HepG2 (cell line): ENCODE data around the gene P2RY2. TPM values are rescaled to one million over a fixed set of nuclear protein-coding genes. Genes with fewer than 3 reads are reported as not detected.

Experiments used
- CC2D1A ChIP-seq: sonication (generic); formaldehyde crosslinking; IDR thresholded peaks from 2 replicates; pipeline ENCODE4 v1.8.1; 2023; ENCODE audit warnings: mild to moderate bottlenecking, missing genetic modification reagents
- EP300 ChIP-seq, 3 experiments: sonication (generic) in 1 of 3; formaldehyde crosslinking in 1 of 3; IDR thresholded peaks; 2 replicates each; pipeline versions ENCODE4 v1.5.1 to v1.6.1; 2011 to 2020; ENCODE audit warnings: low read depth in 2 of 3, low read length in 2 of 3, borderline replicate concordance in 1 of 3, improper control_type of control experiment in 1 of 3, mild to moderate bottlenecking in 1 of 3, missing genetic modification reagents in 1 of 3, moderate library complexity in 1 of 3
- FOXA3 ChIP-seq: IDR thresholded peaks from 2 replicates; pipeline ENCODE4 v1.6.1; 2016; ENCODE audit warnings: missing genetic modification reagents, missing compliant biosample characterization
- GATA4 ChIP-seq: sonication (generic); IDR thresholded peaks from 2 replicates; pipeline ENCODE4 v1.6.1; 2016; ENCODE audit warnings: antibody characterized with exemption, low read depth, borderline replicate concordance
- HNRNPK ChIP-seq: fragments of 200-400 bp; formaldehyde crosslinking; IDR thresholded peaks from 2 replicates; pipeline ENCODE4 v1.6.1; 2018; ENCODE audit warnings: low read length, low read depth, moderate library complexity, mild to moderate bottlenecking; ENCODE audit not compliant: poor library complexity, severe bottlenecking
- KAT8 ChIP-seq: IDR thresholded peaks from 2 replicates; pipeline ENCODE4 v1.6.1; 2016; ENCODE audit warnings: missing genetic modification reagents, missing compliant biosample characterization
- MED1 ChIP-seq: sonication (generic); formaldehyde crosslinking; IDR thresholded peaks from 2 replicates; pipeline ENCODE4 v1.4.0; 2020; ENCODE audit warnings: missing genetic modification reagents
- MIXL1 ChIP-seq: IDR thresholded peaks from 2 replicates; pipeline ENCODE4 v1.6.1; 2016
- NCOR1 ChIP-seq: fragments of 200-600 bp; sonication (generic); IDR thresholded peaks from 2 replicates; pipeline ENCODE4 v1.7.0; 2017; ENCODE audit warnings: antibody characterized with exemption, low read length, borderline replicate concordance
- PPARG ChIP-seq: conservative IDR thresholded peaks from 2 replicates; pipeline ENCODE4 v1.6.1; 2016; ENCODE audit warnings: missing biosample characterization, missing genetic modification reagents
- RAD21 ChIP-seq: fragments of 450-650 bp; formaldehyde crosslinking; IDR thresholded peaks from 2 replicates; pipeline ENCODE4 v1.5.0; 2020; ENCODE audit warnings: mild to moderate bottlenecking
- SOX5 ChIP-seq: IDR thresholded peaks from 2 replicates; pipeline ENCODE4 v1.6.1; 2016; ENCODE audit warnings: borderline replicate concordance
- ZNF12 ChIP-seq: sonication (generic); formaldehyde crosslinking; IDR thresholded peaks from 2 replicates; pipeline ENCODE4 v1.5.0; 2020; ENCODE audit warnings: missing genetic modification reagents
- ZNF530 ChIP-seq: sonication (generic); formaldehyde crosslinking; IDR thresholded peaks from 2 replicates; pipeline ENCODE4 v1.5.0; 2020; ENCODE audit warnings: low read depth, mild to moderate bottlenecking, missing genetic modification reagents
- ZNF772 ChIP-seq: sonication (generic); formaldehyde crosslinking; IDR thresholded peaks from 2 replicates; pipeline ENCODE4 v1.5.0; 2020; ENCODE audit warnings: mild to moderate bottlenecking, missing genetic modification reagents
- polyA plus RNA-seq, 8 experiments: library from polyadenylated mRNA; depleted of rRNA in 3 of 8; stranded (reverse) in 7 of 8; unstranded in 1 of 8; fragments of >200 nt; fragmentation: Illumina TruSeq in 4 of 8; extraction: Trizol in 4 of 8; gene quantifications; 2 replicates each; pipeline versions ENCODE4 v1.2.1 to v1.2.3, GENCODE V29; 2011 to 2016; ENCODE audit warnings: low read depth in 4 of 8, missing spikeins in 1 of 8, mixed read lengths in 1 of 8; ENCODE audit not compliant: insufficient read depth in 1 of 8
- total RNA-seq, 5 experiments: library from RNA; depleted of rRNA; stranded (reverse); fragments of >200 nt; fragmentation: Illumina TruSeq; extraction: Trizol; gene quantifications; 2 replicates each; pipeline ENCODE4 v1.2.3, GENCODE V29; 2016; ENCODE audit warnings: low read depth in 1 of 5
- TF ChIP-seq, protein P1 (sequence below): IDR thresholded peaks from 2 replicates; pipeline ENCODE4 v1.6.1; 2012; ENCODE audit warnings: low read depth, low read length, improper control_type of control experiment
- TF ChIP-seq, protein P2 (sequence below), 2 experiments: sonication (generic) in 1 of 2; formaldehyde crosslinking in 1 of 2; IDR thresholded peaks; 2 replicates each; pipeline versions ENCODE4 v1.4.0 to v1.6.1; 2018 to 2020; ENCODE audit warnings: missing genetic modification reagents in 2 of 2, borderline replicate concordance in 1 of 2, low read depth in 1 of 2, mild to moderate bottlenecking in 1 of 2, missing biosample characterization in 1 of 2
- TF ChIP-seq, protein P3 (sequence below): sonication (generic); formaldehyde crosslinking; IDR thresholded peaks from 2 replicates; pipeline ENCODE4 v1.4.0; 2020; ENCODE audit warnings: missing genetic modification reagents
- TF ChIP-seq, protein P4 (sequence below): sonication (generic); IDR thresholded peaks from 2 replicates; pipeline ENCODE4 v1.6.1; 2016; ENCODE audit warnings: low read depth, borderline replicate concordance
- TF ChIP-seq, protein P5 (sequence below): sonication (generic); formaldehyde crosslinking; IDR thresholded peaks from 2 replicates; pipeline ENCODE4 v1.4.0; 2020; ENCODE audit warnings: missing genetic modification reagents, mild to moderate bottlenecking, borderline replicate concordance

P2RY2 gene
- total and polyA plus RNA-seq, 2 of the 13 experiments (the other 11 are each of a cell fraction or from before 2014, with no cell fraction given), result 0.95 to 3.1 TPM

DNA sequence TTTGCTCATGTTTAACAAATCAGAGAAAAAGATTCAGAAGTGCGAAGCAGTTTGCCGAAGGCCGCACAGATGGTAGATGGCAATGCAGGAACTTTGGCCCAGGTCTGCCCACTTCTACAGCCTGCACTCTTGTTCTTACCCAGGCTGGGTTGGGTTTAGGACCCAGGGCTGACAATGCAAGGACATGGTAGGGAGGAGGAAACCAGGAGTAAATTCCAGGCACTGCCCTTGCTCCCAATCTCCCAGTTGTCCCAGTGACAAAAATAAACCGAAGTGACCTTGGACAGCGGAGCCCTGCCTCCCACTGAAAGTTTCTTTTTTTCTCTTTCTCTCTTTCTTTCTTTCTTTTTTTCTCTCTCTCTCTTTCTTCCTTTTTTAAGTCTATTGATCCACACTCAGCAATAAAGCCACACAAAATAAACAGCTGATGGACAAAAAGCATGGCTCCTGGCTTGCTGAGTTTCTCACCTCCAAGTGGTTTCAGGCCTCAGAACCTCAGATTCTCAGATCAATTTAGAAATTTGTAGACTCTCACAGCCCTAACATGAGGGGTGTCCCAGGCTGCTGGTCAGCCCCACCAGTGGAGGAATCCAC is 42.4 kb upstream of the P2RY2 start (continued):
- TF ChIP-seq, protein P1, sequence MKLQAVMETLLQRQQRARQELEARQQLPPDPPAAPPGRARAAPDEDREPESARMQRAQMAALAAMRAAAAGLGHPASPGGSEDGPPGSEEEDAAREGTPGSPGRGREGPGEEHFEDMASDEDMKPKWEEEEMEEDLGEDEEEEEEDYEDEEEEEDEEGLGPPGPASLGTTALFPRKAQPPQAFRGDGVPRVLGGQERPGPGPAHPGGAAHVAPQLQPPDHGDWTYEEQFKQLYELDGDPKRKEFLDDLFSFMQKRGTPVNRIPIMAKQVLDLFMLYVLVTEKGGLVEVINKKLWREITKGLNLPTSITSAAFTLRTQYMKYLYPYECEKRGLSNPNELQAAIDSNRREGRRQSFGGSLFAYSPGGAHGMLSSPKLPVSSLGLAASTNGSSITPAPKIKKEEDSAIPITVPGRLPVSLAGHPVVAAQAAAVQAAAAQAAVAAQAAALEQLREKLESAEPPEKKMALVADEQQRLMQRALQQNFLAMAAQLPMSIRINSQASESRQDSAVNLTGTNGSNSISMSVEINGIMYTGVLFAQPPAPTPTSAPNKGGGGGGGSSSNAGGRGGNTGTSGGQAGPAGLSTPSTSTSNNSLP, result peak; percentile 19; the same call in 1 of the 2 replicates
- peak; percentile 65 for TF ChIP-seq MED1 (CRISPR knock-in tag)
- TF ChIP-seq SOX5 (CRISPR knock-in tag), result peak; percentile 66; the same call in 1 of the 2 replicates
- peak; percentile 10; the same call in 1 of the 2 replicates for TF ChIP-seq RAD21 (CRISPR knock-in tag)
- 0 out of 2 replicates have a peak, but pooled peaks have one; percentile 48 for TF ChIP-seq KAT8 (CRISPR knock-in tag)
- TF ChIP-seq, protein P2, sequence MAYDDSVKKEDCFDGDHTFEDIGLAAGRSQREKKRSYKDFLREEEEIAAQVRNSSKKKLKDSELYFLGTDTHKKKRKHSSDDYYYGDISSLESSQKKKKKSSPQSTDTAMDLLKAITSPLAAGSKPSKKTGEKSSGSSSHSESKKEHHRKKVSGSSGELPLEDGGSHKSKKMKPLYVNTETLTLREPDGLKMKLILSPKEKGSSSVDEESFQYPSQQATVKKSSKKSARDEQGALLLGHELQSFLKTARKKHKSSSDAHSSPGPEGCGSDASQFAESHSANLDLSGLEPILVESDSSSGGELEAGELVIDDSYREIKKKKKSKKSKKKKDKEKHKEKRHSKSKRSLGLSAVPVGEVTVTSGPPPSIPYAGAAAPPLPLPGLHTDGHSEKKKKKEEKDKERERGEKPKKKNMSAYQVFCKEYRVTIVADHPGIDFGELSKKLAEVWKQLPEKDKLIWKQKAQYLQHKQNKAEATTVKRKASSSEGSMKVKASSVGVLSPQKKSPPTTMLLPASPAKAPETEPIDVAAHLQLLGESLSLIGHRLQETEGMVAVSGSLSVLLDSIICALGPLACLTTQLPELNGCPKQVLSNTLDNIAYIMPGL (CRISPR knock-in tag; IDR thresholded peaks at IDR 0.05; ENCODE audit: borderline replicate concordance in 1 of 2, low read depth in 1 of 2), result 0 out of 4 replicates have a peak, but pooled peaks of 1 of the 2 experiments have one; percentile 24
- TF ChIP-seq PPARG (CRISPR knock-in tag), result peak; percentile 61; the same call in 1 of the 2 replicates
- no peak for TF ChIP-seq CC2D1A
- no peak for TF ChIP-seq ZNF530
- TF ChIP-seq ZNF12 (CRISPR knock-in tag), result 0 out of 2 replicates have a peak, but pooled peaks have one; percentile 17
- TF ChIP-seq, protein P3, sequence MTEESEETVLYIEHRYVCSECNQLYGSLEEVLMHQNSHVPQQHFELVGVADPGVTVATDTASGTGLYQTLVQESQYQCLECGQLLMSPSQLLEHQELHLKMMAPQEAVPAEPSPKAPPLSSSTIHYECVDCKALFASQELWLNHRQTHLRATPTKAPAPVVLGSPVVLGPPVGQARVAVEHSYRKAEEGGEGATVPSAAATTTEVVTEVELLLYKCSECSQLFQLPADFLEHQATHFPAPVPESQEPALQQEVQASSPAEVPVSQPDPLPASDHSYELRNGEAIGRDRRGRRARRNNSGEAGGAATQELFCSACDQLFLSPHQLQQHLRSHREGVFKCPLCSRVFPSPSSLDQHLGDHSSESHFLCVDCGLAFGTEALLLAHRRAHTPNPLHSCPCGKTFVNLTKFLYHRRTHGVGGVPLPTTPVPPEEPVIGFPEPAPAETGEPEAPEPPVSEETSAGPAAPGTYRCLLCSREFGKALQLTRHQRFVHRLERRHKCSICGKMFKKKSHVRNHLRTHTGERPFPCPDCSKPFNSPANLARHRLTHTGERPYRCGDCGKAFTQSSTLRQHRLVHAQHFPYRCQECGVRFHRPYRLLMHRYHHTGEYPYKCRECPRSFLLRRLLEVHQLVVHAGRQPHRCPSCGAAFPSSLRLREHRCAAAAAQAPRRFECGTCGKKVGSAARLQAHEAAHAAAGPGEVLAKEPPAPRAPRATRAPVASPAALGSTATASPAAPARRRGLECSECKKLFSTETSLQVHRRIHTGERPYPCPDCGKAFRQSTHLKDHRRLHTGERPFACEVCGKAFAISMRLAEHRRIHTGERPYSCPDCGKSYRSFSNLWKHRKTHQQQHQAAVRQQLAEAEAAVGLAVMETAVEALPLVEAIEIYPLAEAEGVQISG (CRISPR knock-in tag), result peak; percentile 15; the same call in 1 of the 2 replicates
- peak; percentile 12; the same call in 1 of the 2 replicates for TF ChIP-seq MIXL1 (CRISPR knock-in tag)
- peak; percentile 50; the same call in 1 of the 2 replicates for TF ChIP-seq ZNF772 (CRISPR knock-in tag)
- TF ChIP-seq, protein P4, sequence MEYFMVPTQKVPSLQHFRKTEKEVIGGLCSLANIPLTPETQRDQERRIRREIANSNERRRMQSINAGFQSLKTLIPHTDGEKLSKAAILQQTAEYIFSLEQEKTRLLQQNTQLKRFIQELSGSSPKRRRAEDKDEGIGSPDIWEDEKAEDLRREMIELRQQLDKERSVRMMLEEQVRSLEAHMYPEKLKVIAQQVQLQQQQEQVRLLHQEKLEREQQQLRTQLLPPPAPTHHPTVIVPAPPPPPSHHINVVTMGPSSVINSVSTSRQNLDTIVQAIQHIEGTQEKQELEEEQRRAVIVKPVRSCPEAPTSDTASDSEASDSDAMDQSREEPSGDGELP, result peak; percentile 53; the same call in 1 of the 2 replicates
- no peak for TF ChIP-seq GATA4
- TF ChIP-seq FOXA3 (CRISPR knock-in tag), result peak; percentile 70
- peak in 1 of 2 experiments; percentile 80; a peak in 3 of 4 replicates for TF ChIP-seq EP300 (IDR thresholded peaks at IDR 0.05; ENCODE audit: low read depth in 2 of 2, low read length in 2 of 2)
- TF ChIP-seq EP300 (CRISPR knock-in tag; IDR thresholded peaks at IDR 0.05; ENCODE audit: borderline replicate concordance), result peak; percentile 39; the same call in 1 of the 2 replicates
- TF ChIP-seq, protein P5, sequence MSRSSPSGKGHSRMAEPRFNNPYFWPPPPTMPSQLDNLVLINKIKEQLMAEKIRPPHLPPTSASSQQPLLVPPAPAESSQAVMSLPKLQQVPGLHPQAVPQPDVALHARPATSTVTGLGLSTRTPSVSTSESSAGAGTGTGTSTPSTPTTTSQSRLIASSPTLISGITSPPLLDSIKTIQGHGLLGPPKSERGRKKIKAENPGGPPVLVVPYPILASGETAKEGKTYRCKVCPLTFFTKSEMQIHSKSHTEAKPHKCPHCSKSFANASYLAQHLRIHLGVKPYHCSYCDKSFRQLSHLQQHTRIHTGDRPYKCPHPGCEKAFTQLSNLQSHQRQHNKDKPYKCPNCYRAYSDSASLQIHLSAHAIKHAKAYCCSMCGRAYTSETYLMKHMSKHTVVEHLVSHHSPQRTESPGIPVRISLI (CRISPR knock-in tag), result peak; percentile 67; the same call in 1 of the 2 replicates
- TF ChIP-seq HNRNPK, result no peak
- 0 out of 2 replicates have a peak, but pooled peaks have one; percentile 39 for TF ChIP-seq NCOR1
